Forelimb muscle (tissue), 1 donor: ENCODE results near the gene CAPN11. TPM values are rescaled to one million over a fixed set of nuclear protein-coding genes. Genes with fewer than 3 reads are reported as not detected.
"Not testable (repeated sequence)": the region's sequence is repeated elsewhere in the genome, so short reads cannot be mapped to it uniquely, and the experiment has no call there.

Experiments
- DNase-seq: peaks from one replicate; pipeline ENCODE4 v3.0.0-alpha.2; 2013; ENCODE audit warnings: low read depth
- polyA plus RNA-seq: library from polyadenylated mRNA; unstranded; fragments of 120-200 nt; gene quantifications from one replicate; pipeline ENCODE4 v1.2.1, GENCODE V29; 2013; ENCODE audit not compliant: insufficient read length

Gene CAPN11
- polyA plus RNA-seq, 1 donor = 0.56 TPM

DNA sequence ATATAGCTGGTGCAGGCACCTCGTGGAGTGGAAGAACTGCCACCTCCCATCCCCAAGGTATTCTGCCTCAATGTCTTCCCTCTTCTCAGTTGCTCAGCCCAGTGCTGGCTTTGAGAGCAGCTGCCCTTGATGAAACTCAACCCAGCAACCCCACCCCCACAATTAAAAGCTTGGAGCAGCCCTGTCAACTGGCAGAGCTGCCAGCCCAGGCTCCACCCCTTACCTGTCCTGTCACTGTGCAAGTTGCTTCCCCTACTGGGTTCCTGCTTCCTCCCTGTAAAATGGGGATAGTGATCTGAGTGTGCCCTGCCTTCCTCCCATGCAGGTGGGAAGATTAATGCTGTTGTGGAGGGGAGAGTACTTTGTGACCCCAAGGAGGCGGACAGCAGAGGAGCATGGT is 26.7 kb upstream of the CAPN11 start:
- no peak for DNase-seq

GRCh38 chr6:44132476-44132875 is 26.1 kb upstream of the CAPN11 start:
- no peak for DNase-seq

DNA sequence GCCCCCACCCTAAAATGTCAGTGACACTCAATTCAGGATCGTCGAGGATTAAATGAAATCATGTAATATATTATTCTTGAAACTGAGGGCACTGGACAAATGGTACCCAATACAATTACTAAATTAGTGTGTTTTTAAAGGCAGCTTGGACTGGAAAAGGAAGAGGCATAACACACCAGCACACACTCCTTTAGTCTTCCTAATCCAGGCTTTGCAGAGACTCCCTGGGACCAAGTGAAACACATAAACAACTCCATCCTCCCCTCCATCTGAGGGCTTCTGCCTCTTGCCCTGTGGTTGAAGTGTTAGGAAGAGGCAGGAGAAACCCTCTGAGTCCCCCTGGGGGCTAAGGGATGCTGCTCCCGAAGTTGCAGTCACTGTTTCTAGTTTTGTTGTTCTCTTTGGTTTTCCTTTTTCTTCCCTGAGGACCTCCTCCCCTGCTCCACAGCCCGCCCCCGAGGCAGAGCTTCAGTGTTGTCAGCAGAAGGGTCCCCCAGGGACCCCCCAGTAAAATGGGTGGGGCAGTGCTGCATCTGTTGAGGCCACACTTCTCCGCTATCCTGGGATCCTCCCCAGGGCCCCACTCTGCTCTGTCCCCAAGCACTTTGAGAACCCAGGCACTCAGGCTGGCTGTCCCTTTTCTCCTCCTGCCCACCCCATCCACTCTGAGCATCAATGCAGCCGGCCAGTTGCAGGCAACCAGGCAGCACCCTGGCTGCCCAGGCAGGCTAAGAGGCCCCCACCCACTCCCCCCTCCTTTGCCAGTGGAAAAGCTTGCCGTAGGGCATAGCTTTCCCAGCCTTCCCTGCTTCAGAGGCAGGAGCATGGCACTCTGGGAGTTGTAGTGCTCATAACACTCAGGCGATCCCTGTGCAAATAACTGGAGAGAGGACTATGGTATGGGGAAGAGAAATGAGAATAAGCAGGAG is 25.4 kb upstream of the CAPN11 start:
- no peak for DNase-seq

DNA sequence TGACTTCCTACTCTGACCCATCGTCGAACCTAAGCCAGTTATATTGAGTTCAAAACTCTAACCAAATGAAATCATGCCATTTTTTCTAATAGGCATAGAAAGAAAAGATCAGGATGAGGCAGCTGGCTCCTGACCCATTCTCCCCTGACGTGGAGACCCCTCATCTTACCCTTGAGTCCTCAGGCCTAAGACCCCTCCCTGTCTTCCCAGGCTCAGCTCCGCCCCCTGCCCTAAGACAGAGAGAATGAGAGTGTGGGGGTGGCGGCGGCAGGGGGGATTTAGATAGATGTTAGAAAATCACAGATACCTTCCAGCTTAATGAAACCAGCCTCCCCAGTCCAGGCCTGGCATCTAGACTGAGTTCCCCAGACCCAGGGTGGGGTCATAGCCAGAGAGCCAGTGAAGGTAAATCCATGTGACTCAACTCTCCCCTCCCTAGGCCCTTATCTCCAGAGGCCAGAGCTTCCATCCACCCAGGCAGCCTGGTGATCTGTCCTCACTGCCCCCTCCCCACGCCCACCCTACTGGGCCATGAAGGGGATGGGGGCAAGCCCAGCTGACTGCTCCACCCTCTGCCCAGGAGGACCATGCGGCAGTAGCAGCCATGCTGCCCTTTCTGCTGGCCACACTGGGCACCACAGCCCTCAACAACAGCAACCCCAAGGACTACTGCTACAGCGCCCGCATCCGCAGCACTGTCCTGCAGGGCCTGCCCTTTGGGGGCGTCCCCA is 24.5 kb upstream of the CAPN11 start:
- no peak for DNase-seq

DNA sequence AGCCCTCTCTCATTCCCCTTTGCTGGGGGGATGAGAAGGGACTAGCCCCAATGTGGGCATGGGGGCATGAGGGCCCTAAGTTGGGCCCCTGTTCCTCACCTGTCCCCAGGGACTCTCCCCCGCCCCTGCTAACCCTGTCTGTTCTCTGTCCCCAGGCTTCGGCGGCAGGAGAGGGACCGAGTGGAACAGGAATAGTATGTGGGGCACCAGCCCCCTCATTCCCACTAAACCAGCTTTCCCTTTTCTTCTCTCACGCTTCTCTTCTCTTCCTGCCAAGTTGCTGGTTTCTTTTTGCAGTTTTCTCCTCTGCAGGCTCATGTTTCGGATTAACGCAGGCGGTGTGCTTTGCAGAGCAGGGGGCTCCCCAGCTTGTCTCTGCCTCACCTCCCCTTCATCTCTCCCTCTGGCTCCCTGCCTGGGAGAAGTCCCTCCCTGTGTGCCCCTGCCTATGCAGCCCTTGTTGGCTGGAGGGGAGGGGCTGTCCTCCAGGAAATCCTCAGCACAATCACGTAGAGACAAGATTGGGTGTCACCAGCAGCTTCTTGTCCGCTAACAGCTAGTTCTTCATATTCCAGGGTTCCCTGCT is 23.4 kb upstream of the CAPN11 start:
- no peak for DNase-seq

- DNase-seq = no peak
These were observed 22.7 kb upstream of the CAPN11 start for GRCh38 chr6:44135875-44136274.

DNA sequence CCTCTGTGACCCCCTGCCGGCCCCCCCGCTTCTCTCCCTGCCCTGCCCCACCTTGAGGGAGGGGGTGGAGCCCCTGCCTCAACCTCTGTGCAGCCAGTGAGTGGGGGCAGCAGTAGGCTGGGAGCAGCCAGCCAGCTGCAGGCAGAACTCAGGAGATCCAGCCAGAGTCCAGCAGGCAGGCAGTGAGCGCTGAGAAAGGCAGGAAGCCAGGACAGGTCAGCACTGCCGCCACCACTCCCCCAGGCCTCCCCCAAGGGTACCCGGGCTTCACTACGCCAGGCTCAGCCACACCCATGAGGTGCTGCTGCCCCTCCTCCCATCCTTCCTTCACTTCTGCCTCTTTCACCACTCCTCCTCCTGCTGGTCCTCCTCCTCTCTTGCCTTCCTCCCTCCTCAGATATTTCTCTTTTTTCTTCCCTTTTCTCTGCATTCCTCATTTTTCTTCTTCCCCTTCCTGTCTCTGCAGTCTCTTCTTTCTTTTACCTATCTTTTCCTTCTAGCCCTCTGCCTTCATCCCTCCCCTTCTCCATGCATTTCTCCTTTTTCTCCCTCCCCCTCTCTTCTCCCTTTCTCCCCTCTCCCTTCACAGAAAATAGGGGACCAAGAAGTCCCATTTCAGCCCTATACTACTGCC is 19.8 kb upstream of the CAPN11 start:
- DNase-seq = no peak

DNA sequence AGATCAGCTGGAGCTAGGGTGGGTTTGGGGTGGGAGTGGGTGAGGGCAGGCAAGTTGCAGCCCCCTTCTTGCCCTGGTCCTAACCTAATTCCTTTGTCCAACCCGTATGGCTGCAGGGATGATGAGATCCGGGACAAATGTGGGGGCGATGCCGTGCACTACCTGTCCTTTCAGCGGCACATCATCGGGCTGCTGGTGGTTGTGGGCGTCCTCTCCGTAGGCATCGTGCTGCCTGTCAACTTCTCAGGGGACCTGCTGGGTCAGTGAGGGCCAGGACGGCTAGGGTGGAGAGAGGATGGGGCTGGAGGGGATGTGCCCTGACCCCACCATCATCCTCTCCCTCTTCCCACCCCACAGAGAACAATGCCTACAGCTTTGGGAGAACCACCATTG is 19.3 kb upstream of the CAPN11 start:
- DNase-seq = no peak

DNA sequence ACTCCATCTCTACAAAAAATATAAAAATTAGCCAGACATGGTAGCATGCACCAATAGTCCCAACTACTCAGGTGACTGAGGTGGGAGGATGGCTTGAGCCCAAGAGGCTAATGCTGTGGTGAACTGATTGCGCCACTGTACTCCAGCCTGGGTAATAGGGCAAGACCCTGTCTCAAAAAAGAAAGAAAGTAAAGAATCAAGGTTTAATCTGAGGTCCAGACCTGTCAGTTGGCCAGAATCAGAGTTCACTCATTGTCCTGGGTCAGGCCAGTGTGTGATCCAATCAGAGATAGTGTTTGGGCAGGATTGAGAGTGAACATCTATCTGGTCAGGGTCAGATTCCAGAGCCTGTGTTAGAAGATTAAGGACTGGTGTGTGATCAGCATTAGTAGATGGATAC is 15.8 kb upstream of the CAPN11 start:
- DNase-seq = no peak

- DNase-seq = no peak
These were observed 14.9 kb upstream of the CAPN11 start for GRCh38 chr6:44143731-44144130.

- not testable (repeated sequence) for DNase-seq
These were observed 14.1 kb upstream of the CAPN11 start for GRCh38 chr6:44144536-44144935.

GRCh38 chr6:44145839-44146238 is 12.8 kb upstream of the CAPN11 start:
- no peak for DNase-seq

DNA sequence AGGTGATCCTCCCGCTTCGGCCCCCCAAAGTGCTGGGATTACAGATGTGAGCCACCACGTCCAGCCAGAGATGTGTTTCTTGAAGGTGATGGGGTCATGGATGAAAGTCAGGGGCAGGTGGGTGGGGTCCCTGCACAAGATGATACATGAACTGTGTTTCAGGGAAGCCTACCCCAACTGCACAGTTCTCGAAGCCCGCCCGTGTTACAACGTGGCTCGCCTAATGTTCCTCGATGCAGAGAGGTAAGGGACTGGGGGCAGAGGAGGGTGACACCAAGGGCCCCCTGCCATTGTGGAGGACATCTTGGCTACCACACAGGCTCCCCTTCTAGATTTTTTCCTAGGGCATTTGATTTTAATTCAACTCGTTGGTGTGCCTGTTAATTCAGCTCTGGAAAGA is 11.9 kb upstream of the CAPN11 start:
- DNase-seq = no peak

DNA sequence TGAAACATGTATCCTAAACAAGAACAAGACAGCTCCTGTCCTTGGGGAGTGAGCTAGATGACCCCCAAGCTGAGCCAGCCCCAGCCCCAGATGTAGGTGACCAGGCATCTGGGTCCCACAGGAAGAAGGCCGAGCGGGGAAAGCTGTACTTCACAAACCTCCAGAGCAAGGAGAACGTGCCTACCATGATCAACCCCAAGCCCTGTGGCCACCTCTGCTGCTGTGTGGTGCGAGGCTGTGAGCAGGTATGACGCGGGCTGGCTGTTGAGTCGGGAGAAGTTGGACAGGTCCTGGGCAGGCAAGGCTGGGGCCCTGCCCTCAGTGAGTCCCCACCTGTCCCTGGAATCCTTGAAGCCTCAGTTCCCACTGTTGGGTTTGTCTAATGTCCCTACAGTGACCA is 11.4 kb upstream of the CAPN11 start:
- DNase-seq = no peak

DNA sequence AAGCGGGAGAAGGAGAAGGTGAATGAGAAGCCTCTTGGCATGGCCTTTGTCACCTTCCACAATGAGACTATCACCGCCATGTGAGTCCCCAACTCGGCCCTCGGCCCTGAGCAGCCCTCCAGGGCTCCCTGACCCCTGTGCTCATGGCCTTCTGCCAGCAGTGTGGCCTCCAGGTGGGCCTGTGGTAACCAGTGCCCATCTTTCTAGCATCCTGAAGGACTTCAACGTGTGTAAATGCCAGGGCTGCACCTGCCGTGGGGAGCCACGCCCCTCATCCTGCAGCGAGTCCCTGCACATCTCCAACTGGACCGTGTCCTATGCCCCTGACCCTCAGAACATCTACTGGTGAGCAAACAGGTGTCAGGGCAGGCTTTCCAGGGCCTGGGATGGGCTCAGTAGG is 10.3 kb upstream of the CAPN11 start:
- no peak for DNase-seq

- DNase-seq = no peak
These were observed 9.1 kb upstream of the CAPN11 start for GRCh38 chr6:44149369-44150012.

DNA sequence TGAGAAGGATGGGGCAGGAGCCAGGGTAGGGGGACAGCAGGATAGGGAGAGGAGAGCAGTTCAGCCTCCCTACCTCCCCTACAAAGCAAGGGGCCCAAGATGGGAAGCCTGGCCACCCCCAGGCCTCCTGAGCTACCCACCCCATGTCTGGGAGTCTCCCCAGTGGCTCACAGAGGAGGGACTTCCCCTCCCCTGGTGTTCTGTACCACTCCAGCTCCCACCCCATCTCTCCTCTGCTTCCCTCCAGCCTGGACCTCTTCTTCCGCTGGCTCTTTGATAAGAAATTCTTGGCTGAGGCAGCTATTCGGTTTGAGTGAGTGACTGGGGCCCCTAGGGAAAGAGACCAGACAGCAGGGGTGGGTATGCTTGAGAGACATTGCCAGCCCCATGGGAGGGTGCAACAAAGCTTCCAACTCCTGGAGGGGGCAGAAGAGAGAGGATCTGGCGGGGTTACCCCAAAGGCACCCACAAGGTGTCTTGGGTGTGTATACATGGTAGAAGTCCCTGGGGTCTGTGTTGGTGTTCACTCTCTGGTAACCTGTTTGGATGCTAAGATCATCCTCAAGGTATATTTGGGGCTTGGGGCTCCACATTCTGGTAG is 8.2 kb upstream of the CAPN11 start:
- no peak for DNase-seq

GRCh38 chr6:44151348-44152108 is 7.1 kb upstream of the CAPN11 start:
- DNase-seq = no peak

DNA sequence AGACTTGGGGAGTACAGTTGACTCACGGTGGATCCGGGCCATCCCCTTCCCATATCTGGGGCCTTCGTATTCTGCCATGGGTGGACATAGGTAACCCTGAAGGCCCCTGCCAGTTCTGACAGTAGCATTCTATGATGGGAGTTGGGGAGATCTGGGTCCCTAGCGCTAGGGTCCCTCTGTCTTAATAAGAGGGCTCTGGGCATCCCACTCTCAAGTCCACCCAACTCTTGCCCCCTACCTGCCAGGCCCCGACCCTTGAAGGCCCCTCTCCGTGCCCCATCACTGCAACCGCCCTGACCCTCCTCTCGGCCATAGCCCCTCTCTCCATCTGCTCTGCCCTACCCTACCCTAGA is 6.5 kb upstream of the CAPN11 start:
- no peak for DNase-seq

GRCh38 chr6:44152533-44152932 is 6.1 kb upstream of the CAPN11 start:
- DNase-seq = no peak

- DNase-seq = no peak
These were observed 4.6 kb upstream of the CAPN11 start for GRCh38 chr6:44154067-44154466.
